HG03045 (cell line): ENCODE measurements around the gene M1AP.

ENCODE experiments used
- ATAC-seq: cut with Tn5 transposase; IDR thresholded peaks from one replicate; pipeline ENCODE4 v1.9.1; 2021; ENCODE audit warnings: mild to moderate bottlenecking, moderate library complexity; ENCODE audit not compliant: unreplicated experiment

The M1AP gene

DNA sequence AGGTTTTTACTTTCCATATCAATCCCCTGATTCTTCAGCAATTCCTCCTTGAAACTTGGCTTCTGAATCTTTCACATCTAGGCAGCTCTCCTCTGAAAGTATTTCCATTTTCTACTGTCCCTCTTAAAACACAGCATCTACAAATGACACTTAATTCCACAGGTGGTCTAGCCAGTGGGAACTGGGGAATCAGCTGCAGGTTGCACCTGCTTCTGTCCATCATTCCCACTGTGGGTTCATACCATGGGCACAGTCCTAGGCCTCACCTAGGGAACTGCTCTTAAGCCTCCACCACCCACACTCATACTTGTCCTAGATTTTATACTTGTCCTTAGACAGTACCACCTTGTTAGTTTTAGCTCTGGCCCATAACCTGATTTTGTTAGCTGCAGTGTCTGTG is 96.6 kb downstream of the M1AP start:
- no peak for ATAC-seq

DNA sequence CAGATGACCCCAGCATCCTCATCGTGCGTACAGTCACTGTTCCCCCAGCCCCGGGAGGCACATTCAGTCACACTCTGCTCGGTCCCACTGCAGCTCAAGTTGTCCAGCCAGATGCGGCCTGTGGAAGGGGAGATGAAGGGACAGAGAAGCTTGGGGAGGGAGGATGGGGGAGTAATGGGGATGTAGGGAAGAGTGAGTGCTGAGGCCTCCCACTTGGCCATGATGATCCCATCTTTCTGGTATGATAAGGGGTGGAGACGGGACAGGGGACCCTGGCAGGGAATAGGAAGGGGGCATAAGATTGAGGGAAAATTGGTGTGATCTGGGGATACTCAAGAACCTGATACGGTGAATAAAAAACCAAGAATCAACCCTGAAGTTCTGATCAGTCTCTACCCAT is 97.9 kb downstream of the M1AP start:
- ATAC-seq: no peak

DNA sequence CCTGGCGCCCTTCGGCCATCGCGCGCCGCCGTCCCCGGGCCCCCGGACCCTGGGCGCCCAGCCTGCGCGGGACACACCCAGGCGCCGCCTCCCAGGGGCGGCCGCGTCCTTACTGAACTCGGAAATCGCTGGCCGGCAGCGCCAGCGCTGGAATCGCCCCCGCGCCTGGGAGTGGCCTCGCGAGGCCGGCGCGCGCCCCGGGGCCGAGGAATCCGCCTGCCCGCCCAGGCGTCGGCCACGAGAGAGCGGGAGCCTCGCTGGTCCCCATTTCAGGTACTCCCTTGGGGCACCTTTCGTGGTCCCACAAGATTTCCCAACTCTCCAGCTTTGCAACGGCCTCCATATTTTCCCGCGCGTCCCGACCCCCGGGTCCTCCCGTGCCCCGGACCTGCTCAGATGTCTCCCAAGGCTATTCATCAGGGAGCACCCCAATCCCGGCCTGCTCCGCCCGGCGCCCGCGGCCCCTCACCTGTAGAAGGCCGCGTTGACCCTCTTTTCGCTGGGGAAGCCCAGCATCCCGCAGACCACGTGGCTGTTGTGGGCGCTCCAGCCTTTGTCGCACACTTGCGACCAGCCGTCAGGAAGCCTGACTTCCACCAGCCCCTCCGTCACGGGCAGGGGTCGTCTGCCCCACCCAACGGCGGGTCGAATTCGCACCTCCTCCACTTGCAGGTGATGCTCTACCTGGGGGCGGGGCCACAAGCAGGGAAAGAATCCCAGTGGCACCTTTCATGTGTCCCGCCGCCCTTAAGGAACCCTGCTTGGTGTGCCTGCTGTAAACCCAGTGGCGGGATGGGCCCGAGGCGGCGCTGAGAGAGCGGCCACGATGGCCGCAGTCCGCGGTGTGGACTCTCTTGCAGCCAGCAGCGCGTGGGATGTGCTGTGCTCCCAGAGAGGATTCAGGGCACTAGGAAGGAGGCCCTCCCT is 99.0 kb downstream of the M1AP start:
- ATAC-seq: peak; percentile 35

DNA sequence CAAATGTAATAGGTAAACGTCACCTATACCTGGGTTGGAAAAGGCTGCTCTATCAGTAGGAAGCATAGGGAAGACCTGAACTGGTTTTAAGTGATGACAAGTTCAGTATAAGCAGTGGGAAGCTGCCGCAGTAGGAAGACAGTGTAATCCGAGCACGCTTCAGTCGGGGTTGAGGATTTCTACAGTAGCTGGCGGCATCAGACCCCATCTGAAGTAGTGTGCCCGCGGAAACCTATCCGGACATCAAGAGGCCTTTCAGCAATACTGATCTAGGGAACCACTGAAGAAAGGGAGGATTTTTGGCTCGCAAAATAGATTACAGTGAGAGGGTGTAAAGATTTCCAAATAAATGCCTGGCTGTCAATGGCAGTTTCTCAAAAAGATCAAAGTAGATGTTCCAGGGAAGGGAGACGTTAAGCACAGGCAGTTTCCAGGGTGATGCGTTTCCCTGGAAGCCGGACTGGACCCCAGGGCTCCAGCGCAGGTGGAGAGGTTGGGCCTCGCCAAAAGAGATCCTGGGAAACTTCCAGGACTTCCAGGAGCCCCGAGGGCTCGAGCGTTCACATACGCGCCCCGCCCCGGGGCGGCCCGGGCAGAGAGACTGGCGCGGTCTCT is 99.7 kb downstream of the M1AP start:
- no peak for ATAC-seq

DNA sequence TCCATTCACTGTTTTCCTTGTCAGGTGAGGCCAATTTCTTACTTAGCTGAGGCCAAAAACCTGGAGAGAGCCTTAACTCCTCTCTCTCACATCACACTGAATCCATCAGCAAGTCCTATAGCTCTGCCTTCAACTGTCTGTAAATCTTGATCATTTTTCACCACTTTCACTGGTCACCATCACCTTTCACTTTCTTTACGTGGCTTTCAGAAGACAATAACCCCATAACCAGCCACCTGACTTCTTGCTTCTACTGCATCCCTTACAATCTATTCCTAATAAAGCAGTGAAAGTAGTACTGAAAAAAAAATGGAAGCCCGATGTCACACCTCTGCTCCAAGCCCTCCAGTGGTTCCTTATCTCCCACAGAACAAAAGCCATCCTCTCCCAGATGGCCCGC is 102.1 kb downstream of the M1AP start:
- ATAC-seq: no peak

DNA sequence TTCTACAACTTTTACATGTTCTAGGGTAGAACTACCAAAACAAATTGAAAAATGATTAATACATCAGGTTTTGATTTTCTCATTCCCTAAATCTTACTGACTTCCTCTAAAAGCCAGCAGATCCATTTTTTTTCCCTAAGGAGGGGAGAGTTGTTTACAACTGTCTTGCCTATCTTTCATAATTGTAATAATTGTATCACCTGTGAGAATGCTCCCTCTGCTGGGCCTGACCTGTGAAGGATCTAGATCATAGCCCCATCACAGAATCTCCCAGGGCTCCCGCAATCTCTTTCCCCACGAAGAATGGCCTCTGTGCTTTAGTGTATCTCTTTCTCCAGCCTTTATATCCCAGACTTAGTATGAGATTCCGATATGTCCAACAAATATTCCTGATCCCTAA is 103.5 kb downstream of the M1AP start:
- ATAC-seq: no peak

DNA sequence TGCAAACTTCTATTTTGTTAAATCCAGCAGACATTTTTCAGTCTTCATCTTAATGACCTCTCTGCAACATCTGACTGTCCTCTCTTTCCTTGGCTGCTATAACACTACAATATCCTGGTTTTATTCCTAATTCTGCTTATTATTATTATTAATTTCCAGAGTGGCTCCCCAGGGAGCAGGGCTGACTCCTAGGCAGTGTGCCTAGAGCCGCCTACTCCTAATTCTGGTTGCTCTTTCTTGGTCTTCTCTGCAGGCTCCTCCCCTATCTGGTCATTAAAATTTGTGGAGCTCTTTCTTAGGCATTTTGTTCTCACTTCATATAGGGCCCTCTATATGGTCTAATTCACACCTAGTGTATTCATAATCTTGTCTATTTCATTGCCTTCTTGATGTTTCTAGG is 105.2 kb downstream of the M1AP start:
- no peak for ATAC-seq

DNA sequence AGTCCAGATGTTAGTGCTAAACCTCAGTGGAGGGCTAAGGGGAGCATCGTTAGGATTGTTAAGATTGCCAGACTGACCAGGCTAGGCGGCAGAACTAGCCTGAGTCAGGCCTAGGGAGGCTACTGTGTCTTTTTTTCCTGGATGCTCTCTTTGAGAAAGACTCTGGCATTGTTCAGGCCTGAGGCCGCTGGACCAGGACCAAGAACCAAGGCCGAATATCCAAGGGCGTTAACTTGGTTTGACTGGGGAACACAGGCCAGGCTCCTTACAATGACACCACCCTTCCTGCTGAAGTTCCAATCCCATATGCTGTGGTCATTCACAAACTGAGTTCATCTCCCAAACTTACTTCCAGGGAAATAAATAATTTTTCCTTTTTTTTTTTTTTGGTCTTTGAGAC is 107.8 kb downstream of the M1AP start:
- ATAC-seq: no peak

DNA sequence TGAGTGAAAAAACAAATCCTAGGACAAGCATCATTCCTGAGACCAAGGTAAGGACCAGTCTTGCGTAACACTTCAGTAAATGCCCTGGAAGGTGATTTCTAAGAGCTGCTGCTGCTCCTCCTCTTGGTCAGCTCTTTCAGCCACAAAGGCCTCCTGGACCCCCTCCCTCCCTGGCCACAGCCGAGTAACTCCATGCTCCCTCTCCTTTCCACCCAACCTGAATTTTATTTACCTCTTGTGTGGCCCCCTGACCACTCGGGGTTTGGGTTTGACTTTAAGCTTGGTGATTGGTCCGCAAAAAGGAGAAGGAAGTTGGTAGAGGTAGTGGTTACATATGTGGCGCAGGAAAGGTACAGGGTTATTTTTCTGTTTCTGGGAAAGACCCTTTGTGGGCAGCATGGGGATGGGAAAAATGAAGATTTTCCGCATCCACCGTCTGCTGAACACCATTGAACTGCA is 109.2 kb downstream of the M1AP start:
- no peak for ATAC-seq

DNA sequence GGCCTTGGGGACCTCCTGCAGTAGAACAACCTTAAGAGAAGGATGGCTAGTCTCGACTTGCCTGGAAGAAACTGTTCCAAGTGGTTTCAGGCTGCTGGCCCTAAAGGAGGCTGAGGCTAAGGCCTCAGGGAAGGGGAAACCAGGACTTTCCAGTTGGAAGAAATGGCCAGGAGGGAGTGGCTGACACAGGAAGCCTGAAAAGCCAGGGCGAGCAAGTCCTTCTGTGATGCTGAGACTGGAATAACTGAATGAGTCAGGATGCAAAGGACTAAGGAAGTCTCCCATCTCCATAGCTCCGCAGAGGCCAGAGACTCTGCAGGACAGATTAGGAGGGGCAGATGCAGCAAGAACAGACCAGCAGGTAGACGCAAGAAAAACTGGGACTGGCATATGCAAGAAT is 111.0 kb downstream of the M1AP start:
- no peak for ATAC-seq

DNA sequence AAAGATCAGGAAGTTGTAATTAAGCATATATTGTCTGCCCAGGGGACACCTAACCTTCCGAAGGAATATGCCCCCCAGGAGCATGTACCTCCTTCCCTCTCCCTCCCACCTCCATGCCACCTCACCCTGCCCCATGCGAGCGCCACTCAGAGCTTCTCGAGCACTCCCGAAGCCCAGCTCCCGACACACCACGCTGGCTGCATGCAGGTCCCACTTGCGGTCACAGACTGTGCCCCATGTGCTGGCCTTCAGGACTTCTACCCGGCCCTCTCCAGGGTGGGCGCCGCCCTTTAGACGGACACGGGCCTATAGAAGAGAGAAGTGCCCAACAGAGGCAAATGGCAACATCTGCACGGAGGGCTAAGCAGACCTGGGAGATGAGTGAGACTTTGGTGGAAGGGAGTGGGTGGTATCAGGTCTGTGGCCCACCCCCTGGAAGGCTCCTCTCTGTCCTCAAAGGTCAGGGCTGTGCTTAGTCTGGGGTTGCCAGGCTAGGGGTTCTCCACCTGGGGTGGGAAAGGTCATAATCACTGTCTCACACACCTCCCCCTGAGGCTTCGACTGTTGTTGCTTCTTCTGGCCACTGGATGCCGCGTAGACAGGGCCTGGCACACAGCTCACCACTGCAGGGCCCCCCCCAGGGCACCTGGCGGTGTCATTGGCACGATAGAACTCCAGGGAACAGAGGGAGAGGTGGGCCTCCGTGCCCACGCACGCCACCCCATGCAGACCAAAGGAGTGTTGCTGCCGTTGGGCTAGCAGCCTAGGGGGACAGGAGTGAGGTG is 111.8 kb downstream of the M1AP start:
- no peak for ATAC-seq

DNA sequence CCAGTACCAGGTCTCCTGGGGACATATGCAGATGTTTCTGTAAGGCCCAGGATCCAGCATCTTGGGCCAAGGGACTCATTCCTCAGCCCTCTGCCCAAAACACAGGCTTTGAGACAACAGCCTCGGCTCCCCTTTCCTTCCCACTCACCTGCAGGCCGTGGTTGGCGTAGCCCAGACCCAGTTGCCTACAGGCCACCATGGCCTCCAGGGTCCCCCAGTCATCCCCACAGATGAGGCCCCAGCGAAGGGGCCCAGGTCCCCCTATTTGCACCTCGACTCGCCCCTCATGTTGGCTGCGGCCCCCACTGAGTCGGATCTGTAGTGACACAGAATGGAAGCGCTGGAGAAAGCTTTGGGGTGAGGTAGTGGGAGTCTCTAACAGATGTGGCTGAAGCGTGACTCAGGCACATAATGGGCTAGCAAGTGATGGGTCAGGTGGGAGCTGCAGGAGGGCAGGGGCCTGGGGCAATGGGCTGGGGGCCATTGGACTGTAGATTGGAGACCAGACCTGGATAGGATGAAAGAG is 112.6 kb downstream of the M1AP start:
- no peak for ATAC-seq

DNA sequence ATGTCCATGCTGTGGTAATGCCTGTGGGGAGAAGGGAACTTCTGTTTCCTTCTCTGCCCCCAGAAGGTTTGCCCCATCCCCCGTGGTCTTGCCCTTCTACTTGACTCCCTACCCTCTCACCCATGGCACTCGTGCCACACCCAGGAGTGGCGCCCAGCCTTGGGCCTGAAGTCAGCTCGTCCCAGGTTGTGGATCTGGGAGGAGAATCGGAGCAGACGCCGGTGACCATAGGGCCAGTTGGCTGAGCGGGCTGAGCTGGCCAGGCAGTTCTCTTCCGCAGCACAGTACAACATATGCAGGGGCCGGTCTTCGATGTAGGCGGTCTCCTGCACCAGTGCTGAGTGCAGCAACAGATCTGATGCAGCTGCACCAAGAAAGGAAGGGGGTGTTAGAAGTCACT is 113.7 kb downstream of the M1AP start:
- ATAC-seq: no peak

DNA sequence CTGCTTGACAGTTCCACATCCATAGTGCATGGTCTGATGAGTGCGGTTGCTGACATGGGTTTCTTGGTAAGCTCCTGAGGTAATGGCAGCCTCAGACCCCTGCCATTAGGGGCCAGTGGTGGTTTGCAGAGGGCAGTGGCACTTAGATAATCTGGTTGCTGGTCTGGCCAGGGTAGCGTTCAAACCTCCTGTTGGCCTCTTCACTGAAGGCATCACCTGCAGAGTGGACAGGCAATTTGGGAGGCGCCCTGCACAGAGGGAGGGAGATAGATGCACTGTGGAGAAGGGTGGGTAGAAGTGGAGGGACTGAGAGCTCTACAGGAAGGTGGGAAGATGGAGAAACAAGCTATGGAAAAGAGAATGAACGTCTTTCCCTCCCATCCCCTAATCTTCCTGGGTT is 114.7 kb downstream of the M1AP start:
- ATAC-seq: no peak

DNA sequence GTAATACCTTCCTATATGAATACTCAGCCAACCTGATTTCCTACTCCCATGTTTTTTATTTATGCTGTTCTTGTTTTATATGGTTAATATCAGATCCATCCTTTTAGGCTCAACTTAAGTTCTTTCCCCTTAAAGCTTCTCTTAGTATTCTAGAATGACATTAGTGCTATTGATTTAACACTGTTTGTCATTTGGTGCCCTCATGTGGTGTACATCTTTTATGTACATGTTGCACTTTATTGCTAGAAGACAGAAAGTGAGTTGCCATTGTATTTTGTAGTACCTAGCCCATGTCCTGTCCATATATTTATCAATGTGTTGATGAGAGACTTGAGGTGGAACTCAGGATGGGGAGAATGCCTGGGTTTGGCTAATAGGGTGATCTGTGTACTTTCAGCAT is 115.9 kb downstream of the M1AP start:
- no peak for ATAC-seq

DNA sequence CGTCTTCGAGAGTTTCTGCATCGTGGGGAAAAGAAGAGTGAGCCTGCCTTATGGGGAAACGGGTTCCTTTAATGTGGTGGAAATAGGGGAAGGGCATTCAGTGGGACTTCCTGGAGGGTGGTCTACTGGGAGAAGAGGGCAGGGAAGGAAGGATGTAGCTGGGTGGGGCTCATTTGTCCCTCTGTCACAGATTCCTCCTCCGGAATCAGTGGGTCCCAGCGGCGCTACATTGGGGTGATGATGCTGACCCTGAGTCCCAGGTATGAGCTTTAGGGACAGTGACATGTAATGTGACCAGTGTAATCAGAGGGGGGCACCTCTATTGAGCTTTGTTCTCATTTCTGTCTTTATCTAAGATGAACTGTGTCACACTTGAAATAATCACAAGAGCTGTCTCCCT is 116.5 kb downstream of the M1AP start:
- no peak for ATAC-seq

DNA sequence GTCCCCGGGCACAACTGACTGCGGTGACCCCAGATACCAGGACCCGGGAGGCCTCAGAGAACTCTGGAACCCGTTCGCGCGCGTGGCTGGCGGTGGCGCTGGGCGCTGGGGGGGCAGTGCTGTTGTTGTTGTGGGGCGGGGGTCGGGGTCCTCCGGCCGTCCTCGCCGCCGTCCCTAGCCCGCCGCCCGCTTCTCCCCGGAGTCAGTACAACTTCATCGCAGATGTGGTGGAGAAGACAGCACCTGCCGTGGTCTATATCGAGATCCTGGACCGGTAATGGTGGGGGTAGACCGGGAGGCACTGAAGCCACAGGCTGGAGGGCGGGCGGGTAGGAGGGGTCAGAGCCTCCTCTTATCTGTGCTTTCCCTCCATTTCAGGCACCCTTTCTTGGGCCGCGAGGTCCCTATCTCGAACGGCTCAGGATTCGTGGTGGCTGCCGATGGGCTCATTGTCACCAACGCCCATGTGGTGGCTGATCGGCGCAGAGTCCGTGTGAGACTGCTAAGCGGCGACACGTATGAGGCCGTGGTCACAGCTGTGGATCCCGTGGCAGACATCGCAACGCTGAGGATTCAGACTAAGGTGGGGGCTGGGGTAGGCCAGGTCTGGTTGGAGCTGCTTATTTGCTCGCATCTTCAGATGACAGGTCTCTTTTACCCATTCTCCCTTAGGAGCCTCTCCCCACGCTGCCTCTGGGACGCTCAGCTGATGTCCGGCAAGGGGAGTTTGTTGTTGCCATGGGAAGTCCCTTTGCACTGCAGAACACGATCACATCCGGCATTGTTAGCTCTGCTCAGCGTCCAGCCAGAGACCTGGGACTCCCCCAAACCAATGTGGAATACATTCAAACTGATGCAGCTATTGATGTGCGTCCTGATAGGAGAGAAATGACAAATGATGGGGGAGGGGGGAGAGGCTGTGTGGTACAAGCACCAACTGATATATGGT is 117.6 kb downstream of the M1AP start:
- peak; percentile 21 for ATAC-seq

DNA sequence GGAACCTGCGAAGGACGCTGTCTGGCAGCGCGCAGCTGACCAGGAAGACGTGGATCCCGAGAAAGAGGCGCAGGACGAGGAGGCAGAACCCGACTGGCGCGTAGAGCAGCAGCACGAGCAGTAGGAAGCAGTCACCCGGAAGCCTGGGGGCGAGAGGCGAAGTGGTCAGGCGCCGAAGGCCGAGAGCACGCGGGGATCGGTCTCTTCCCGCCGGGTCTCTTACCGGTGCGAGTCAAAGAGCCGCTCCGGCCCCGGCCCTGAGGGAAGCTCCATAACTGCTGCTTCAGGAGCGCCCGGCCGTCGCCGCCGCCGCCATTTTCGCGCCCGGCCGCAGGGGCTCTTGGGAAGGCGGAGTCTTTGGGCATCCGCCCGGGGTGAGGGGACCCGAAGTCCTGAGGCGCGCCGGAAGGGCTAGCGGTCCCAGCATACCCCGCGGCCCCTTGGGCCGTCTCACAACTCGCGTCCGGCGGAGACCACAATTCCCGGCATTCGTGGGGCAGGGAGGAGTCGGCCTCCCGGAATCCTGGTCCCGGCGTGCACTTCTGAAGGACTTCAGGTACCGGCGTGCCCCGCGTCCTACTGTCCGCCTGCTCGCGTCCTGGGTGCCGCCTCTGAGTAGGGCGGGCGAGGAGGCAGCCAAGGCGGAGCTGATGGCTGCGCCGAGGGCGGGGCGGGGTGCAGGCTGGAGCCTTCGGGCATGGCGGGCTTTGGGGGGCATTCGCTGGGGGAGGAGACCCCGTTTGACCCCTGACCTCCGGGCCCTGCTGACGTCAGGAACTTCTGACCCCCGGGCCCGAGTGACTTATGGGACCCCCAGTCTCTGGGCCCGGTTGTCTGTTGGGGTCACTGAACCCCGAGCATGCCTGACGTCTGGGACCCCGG is 118.5 kb downstream of the M1AP start, which contains the start of the genes AUP1 and HTRA2:
TSS of gene AUP1 (minus strand) at position 350 of the 882 bp plus-strand sequence. CDS start at position 273, 77 bp downstream.
TSS of gene HTRA2 (plus strand) at position 577 of the 882 bp plus-strand sequence. CDS start at position 651, 74 bp downstream.
- ATAC-seq: peak; percentile 84
